Right atrium auricular region (tissue), 2 donors: ENCODE results near the gene DPH6. TPM values are rescaled to one million over a fixed set of nuclear protein-coding genes. Genes with fewer than 3 reads are reported as not detected.

Experiments
- DNase-seq: peaks from one replicate; pipeline ENCODE4 v3.0.0-alpha.2; 2019; ENCODE audit warnings: low spot score
- H3K27ac ChIP-seq, 2 donors: fragments of 200-600 bp; sonication (generic); 1 replicate in 1 of 2; 2 replicates in 1 of 2; pipeline ENCODE4 v1.5.1; 2016 to 2019
- H3K27me3 ChIP-seq, 2 donors: fragments of 200-600 bp; sonication (generic); one replicate each; pipeline versions ENCODE4 v1.5.1 to v1.6.0; 2017 to 2019
- H3K36me3 ChIP-seq: fragments of 200-600 bp; sonication (generic); one replicate; pipeline ENCODE4 v1.5.1; 2016
- H3K4me1 ChIP-seq, 2 donors: fragments of 200-600 bp; sonication (generic); one replicate each; pipeline versions ENCODE4 v1.5.1 to v1.6.0; 2017 to 2019
- H3K4me3 ChIP-seq, 2 donors: fragments of 200-600 bp; sonication (generic); 1 replicate in 1 of 2; 2 replicates in 1 of 2; pipeline ENCODE4 v1.5.1; 2017 to 2019; ENCODE audit warnings: mild to moderate bottlenecking in 1 of 2, moderate library complexity in 1 of 2
- H3K9me3 ChIP-seq, 2 donors: fragments of 200-600 bp; sonication (generic); one replicate each; pipeline ENCODE4 v1.5.1; 2019
- CTCF ChIP-seq, 2 donors: fragments of 200-600 bp; sonication (generic); IDR thresholded peaks; one replicate each; pipeline ENCODE4 v1.5.1; 2019; ENCODE audit warnings: antibody characterized with exemption in 2 of 2
- total RNA-seq, 2 donors: library from RNA; depleted of rRNA; stranded (reverse); fragments of >200 nt; gene quantifications; one replicate each; pipeline ENCODE4 v1.1.0, GENCODE V29; 2016

DPH6 gene
- total RNA-seq, 2 donors from 2014 or later, result 9.2 to 10.7 TPM

DNA sequence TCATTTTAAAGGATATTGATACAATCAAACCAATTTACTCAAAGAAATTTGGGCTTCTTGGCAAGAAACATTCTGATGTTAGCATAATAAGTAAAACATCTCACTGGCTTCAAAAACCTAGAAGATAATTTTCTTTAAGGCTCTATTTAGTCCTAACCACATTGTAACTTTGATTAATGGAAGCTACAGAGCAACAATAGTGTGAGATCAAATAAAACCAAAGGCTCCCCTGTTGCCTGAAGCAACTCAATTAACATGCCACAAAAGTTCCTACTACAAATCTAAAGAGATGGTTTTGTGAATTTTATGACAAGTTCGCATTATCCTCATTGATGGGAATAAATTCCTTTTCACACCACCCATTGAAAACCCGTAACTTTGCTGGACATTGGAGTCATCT, 5.9 kb downstream of the DPH6 start:
- TF ChIP-seq CTCF (IDR thresholded peaks at IDR 0.05), result no peak
- Histone ChIP-seq H3K27ac (no peak overlapping the region), H3K36me3 (no peaks in the 10 kb centered on the region), H3K9me3 (no peaks in the 10 kb centered on the region), H3K4me3 (no peak overlapping the region), H3K27me3 (no peaks in the 10 kb centered on the region), H3K4me1 (peaks cover 0 to 12% of the 10 kb centered on the region in 2 donors)
- no peak for DNase-seq

DNA sequence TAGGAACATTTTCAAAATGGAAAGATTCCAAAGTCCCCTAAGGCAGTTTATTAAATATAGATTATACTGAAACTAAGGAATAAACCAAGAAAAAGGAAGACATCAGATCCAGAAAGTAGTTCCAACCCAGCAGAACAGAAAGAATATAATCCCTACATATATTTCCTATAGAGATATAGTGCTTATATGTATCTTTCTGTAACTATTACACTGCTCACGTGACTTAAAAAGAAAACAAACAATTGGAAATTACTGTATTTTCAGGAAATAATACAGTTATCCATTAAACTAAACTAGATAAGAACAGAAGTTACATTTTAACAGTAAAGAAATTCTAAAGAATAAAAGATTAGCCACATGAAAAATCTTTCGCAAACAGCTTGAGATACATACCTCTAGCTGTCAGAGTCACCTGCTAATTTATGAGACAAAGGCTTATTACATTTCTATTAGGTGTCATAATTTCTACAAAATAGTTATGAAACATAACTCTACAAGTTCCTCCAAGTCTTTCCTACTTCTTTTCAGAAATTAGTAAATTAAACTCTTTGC, 10.5 kb downstream of the DPH6 start:
- Histone ChIP-seq H3K4me1 (no peaks in the 10 kb centered on the region), H3K27me3 (no peaks in the 10 kb centered on the region), H3K4me3 (no peak overlapping the region), H3K9me3 (no peaks in the 10 kb centered on the region), H3K36me3 (no peaks in the 10 kb centered on the region), H3K27ac (no peak overlapping the region)
- no peak for DNase-seq
- TF ChIP-seq CTCF (IDR thresholded peaks at IDR 0.05), result no peak

DNA sequence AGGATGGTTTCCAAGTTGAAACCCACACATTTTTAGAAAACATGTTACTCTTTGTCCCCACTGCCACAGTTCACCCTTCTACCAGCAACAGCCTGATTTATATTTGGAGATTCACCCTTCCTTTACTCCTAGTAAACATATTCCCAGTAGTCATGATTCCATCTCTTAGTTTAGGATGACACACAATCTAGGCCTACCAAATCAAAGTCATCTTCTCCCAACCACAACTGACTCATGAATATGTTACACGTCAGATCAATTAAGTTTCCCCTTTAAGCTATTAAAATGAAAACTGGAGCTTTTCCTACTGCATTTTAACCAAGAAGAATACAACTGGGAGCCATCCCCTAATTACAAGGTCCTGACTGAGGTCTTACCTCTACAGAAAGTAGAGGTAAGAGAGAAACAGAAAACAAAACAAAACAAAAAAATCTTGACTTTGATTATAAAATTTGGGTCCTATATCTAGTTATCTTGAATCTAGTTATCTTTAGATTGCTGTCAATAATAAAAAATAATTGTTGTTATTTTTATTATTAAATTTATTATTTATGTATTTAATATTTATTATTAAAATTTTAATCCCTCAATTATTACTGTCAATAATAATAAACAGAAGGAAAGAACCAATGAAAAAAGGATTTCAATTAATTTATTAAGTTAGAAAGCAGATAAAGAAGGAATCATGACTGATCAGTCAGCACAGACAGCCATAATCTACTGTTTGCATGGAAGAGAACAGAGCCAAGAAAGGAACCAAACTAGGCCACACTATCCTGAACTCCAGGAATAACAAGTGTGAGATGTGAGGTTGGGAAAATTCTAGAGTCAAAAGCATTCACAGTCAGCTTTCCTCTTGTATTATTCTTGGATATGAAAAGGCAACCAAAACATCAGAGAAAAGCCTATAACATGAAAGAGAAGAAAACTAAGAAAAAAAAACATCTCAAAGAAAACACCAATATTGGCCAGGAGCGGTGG, 12.5 kb downstream of the DPH6 start:
- H3K27ac ChIP-seq, result no peak overlapping the region
- peaks cover 0 to 6% of the 10 kb centered on the region in 2 donors for H3K9me3 ChIP-seq
- no peak overlapping the region for H3K4me3 ChIP-seq
- no peak for TF ChIP-seq CTCF (IDR thresholded peaks at IDR 0.05)
- no peaks in the 10 kb centered on the region for H3K27me3 ChIP-seq
- no peaks in the 10 kb centered on the region for H3K36me3 ChIP-seq
- no peaks in the 10 kb centered on the region for H3K4me1 ChIP-seq
- DNase-seq, result no peak

DNA sequence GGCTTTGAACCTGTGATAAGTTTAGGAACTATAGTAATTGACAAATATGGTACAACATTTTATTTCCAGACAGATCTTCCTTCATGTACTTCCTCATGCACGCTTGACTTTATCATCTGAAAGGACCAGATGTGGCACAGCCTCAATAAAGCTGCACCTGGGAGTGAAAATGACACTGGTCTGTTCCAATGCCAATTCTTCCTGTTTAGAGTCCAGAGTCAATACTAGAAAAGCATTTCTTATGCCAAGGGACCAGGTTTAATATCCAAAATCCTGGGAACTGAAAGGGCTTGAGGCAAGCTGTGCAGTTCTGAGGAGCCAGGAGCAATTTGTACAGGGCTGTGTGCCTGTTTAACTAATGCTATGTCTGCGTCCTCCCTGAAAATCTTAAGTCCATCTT, 15.3 kb downstream of the DPH6 start:
- no peak for DNase-seq
- Histone ChIP-seq H3K27ac (no peak overlapping the region), H3K4me3 (no peak overlapping the region), H3K36me3 (no peaks in the 10 kb centered on the region), H3K9me3 (peaks cover 0 to 6% of the 10 kb centered on the region in 2 donors), H3K27me3 (no peaks in the 10 kb centered on the region), H3K4me1 (no peaks in the 10 kb centered on the region)
- TF ChIP-seq CTCF (IDR thresholded peaks at IDR 0.05), result no peak

- no peak for DNase-seq
- Histone ChIP-seq H3K27ac (no peak overlapping the region), H3K36me3 (no peaks in the 10 kb centered on the region), H3K4me3 (no peak overlapping the region), H3K4me1 (no peaks in the 10 kb centered on the region), H3K9me3 (peaks cover 0 to 6% of the 10 kb centered on the region in 2 donors), H3K27me3 (no peaks in the 10 kb centered on the region)
- TF ChIP-seq CTCF (IDR thresholded peaks at IDR 0.05), result no peak
These were observed 16.2 kb downstream of the DPH6 start for GRCh38 chr15:35529784-35530183.
